ENCODE data around the gene SLC49A3.

GRCh38 chr4:718460-718859 is 29.5 kb upstream of the SLC49A3 start:
- TF ChIP-seq CTCF (IDR thresholded peaks at IDR 0.05), result no peak
- no peak for TF ChIP-seq POLR2A (IDR thresholded peaks at IDR 0.05)
